Measurements from ENCODE around the gene ARMC12.

ARMC12 gene

GRCh38 chr6:35769211-35769610, 32.4 kb downstream of the ARMC12 start:
- ATAC-seq = no peak
- no peak for TF ChIP-seq ZC3H10 (CRISPR knock-in tag; IDR thresholded peaks at IDR 0.05)
- no peak for TF ChIP-seq ISL1 (CRISPR knock-in tag; IDR thresholded peaks at IDR 0.05)
- TF ChIP-seq POU6F1 (CRISPR knock-in tag; IDR thresholded peaks at IDR 0.05; ENCODE audit: borderline replicate concordance, low read depth) = no peak
- TF ChIP-seq ZNF8 (CRISPR knock-in tag; IDR thresholded peaks at IDR 0.05) = no peak
- TF ChIP-seq RARB (CRISPR knock-in tag; IDR thresholded peaks at IDR 0.05) = no peak
- no peak for TF ChIP-seq BACH2 (CRISPR knock-in tag; IDR thresholded peaks at IDR 0.05; ENCODE audit: borderline replicate concordance)
- no peak for TF ChIP-seq OSR1 (CRISPR knock-in tag; IDR thresholded peaks at IDR 0.05)

- TF ChIP-seq PATZ1 (CRISPR knock-in tag; IDR thresholded peaks at IDR 0.05; ENCODE audit: borderline replicate concordance) (no peak), ZNF8 (CRISPR knock-in tag; IDR thresholded peaks at IDR 0.05) (no peak)
- no peak for ATAC-seq
Measured at GRCh38 chr6:35771343-35771627, 34.5 kb downstream of the ARMC12 start.

- TF ChIP-seq ZC3H10 (CRISPR knock-in tag; IDR thresholded peaks at IDR 0.05) = no peak
- TF ChIP-seq ZFP3 (CRISPR knock-in tag; IDR thresholded peaks at IDR 0.05) = no peak
- TF ChIP-seq RARB (CRISPR knock-in tag; IDR thresholded peaks at IDR 0.05) = no peak
- no peak for TF ChIP-seq GLIS3 (CRISPR knock-in tag; IDR thresholded peaks at IDR 0.05)
- no peak for TF ChIP-seq CREB5 (CRISPR knock-in tag; IDR thresholded peaks at IDR 0.05; ENCODE audit: low read depth)
- TF ChIP-seq ZFP30 (CRISPR knock-in tag; IDR thresholded peaks at IDR 0.05) = no peak
- no peak for TF ChIP-seq CSDC2 (CRISPR knock-in tag; IDR thresholded peaks at IDR 0.05)
- no peak for TF ChIP-seq SNAI2 (CRISPR knock-in tag; IDR thresholded peaks at IDR 0.05)
- no peak for TF ChIP-seq BACH2 (CRISPR knock-in tag; IDR thresholded peaks at IDR 0.05; ENCODE audit: borderline replicate concordance)
- TF ChIP-seq ESRRG (CRISPR knock-in tag; IDR thresholded peaks at IDR 0.05) = no peak
- no peak for TF ChIP-seq ZNF8 (CRISPR knock-in tag; IDR thresholded peaks at IDR 0.05)
- no peak for TF ChIP-seq TCF4 (CRISPR knock-in tag; IDR thresholded peaks at IDR 0.05; ENCODE audit: borderline replicate concordance)
- no peak for TF ChIP-seq ARNTL (CRISPR knock-in tag; IDR thresholded peaks at IDR 0.05; ENCODE audit: borderline replicate concordance, low read depth)
- ATAC-seq = no peak
Measured at GRCh38 chr6:35774116-35774794, 37.4 kb downstream of the ARMC12 start.

- no peak for ATAC-seq
- TF ChIP-seq BACH2 (CRISPR knock-in tag; IDR thresholded peaks at IDR 0.05; ENCODE audit: borderline replicate concordance) = no peak
- TF ChIP-seq TCF4 (CRISPR knock-in tag; IDR thresholded peaks at IDR 0.05; ENCODE audit: borderline replicate concordance) = no peak
- no peak for TF ChIP-seq CSDC2 (CRISPR knock-in tag; IDR thresholded peaks at IDR 0.05)
- TF ChIP-seq PATZ1 (CRISPR knock-in tag; IDR thresholded peaks at IDR 0.05; ENCODE audit: borderline replicate concordance) = no peak
- TF ChIP-seq ZFP30 (CRISPR knock-in tag; IDR thresholded peaks at IDR 0.05) = no peak
- no peak for TF ChIP-seq SNAI2 (CRISPR knock-in tag; IDR thresholded peaks at IDR 0.05)
- TF ChIP-seq TOX (CRISPR knock-in tag; IDR thresholded peaks at IDR 0.05; ENCODE audit: borderline replicate concordance) = no peak
- no peak for TF ChIP-seq ISL1 (CRISPR knock-in tag; IDR thresholded peaks at IDR 0.05)
- no peak for TF ChIP-seq ZNF8 (CRISPR knock-in tag; IDR thresholded peaks at IDR 0.05)
- no peak for TF ChIP-seq ZC3H10 (CRISPR knock-in tag; IDR thresholded peaks at IDR 0.05)
- no peak for TF ChIP-seq OSR1 (CRISPR knock-in tag; IDR thresholded peaks at IDR 0.05)
- TF ChIP-seq ZNF70 (CRISPR knock-in tag; IDR thresholded peaks at IDR 0.05) = no peak
- no peak for TF ChIP-seq CREB5 (CRISPR knock-in tag; IDR thresholded peaks at IDR 0.05; ENCODE audit: low read depth)
- no peak for TF ChIP-seq ZFP3 (CRISPR knock-in tag; IDR thresholded peaks at IDR 0.05)
- no peak for TF ChIP-seq ZNF565 (CRISPR knock-in tag; conservative IDR thresholded peaks at IDR 0.05; ENCODE audit: low read depth)
- TF ChIP-seq POU6F1 (CRISPR knock-in tag; IDR thresholded peaks at IDR 0.05; ENCODE audit: borderline replicate concordance, low read depth) = no peak
- no peak for TF ChIP-seq ARNTL (CRISPR knock-in tag; IDR thresholded peaks at IDR 0.05; ENCODE audit: borderline replicate concordance, low read depth)
- TF ChIP-seq ESRRG (CRISPR knock-in tag; IDR thresholded peaks at IDR 0.05) = no peak
- TF ChIP-seq TSHZ2 (CRISPR knock-in tag; IDR thresholded peaks at IDR 0.05) = no peak
- no peak for TF ChIP-seq GLIS3 (CRISPR knock-in tag; IDR thresholded peaks at IDR 0.05)
Measured at GRCh38 chr6:35775031-35775430, 38.2 kb downstream of the ARMC12 start.
